CD4-positive, alpha-beta T cell (primary cell): ENCODE measurements around the gene CSTPP1. TPM values are rescaled to one million over a fixed set of nuclear protein-coding genes. Genes with fewer than 3 reads are reported as not detected.

Source experiments
- ATAC-seq: fragments of 200-7000 bp; cut with Tn5 transposase; one replicate; pipeline ENCODE4 v1.10.0; 2022; ENCODE audit warnings: mild to moderate bottlenecking; ENCODE audit not compliant: poor library complexity
- CTCF ChIA-PET: fragments of 350-600 bp; sonication (Branson Sonifier 250); formaldehyde crosslinking; loops from one replicate; lab custom pipeline; 2021; ENCODE audit warnings: antibody characterized with exemption, inconsistent platforms; lab: Charles Lee
- POLR2A ChIA-PET: fragments of 350-600 bp; sonication (Branson Sonifier 250); formaldehyde crosslinking; loops from one replicate; lab custom pipeline; 2021; ENCODE audit warnings: antibody characterized with exemption, inconsistent platforms; lab: Charles Lee
- DNase-seq, 14 experiments: peaks; one replicate each; pipeline ENCODE4 v3.0.0-alpha.2; 2013 to 2020; ENCODE audit warnings: mixed read lengths in 2 of 14
- H3K27ac ChIP-seq, 2 donors: one replicate each; pipeline versions ENCODE4 v1.5.1 to v1.7.0; 2013; ENCODE audit warnings: low read length in 2 of 2, low read depth in 1 of 2, mild to moderate bottlenecking in 1 of 2
- H3K27me3 ChIP-seq, 2 experiments: 1 replicate in 1 of 2; 2 replicates in 1 of 2; pipeline versions ENCODE4 v1.6.1 to v1.7.0; 2013; ENCODE audit warnings: low read length in 2 of 2, control low read depth in 1 of 2, mild to moderate bottlenecking in 1 of 2, moderate library complexity in 1 of 2; ENCODE audit not compliant: insufficient read depth in 2 of 2, control insufficient read depth in 1 of 2
- H3K36me3 ChIP-seq: one replicate; pipeline ENCODE4 v1.6.1; 2013; ENCODE audit warnings: low read length, control low read depth; ENCODE audit not compliant: insufficient read depth
- H3K4me1 ChIP-seq: one replicate; pipeline ENCODE4 v1.6.1; 2013; ENCODE audit warnings: low read length, control low read depth; ENCODE audit not compliant: insufficient read depth
- H3K4me3 ChIP-seq: one replicate; pipeline ENCODE4 v1.5.1; 2013; ENCODE audit warnings: mild to moderate bottlenecking, low read length, moderate library complexity
- H3K9me3 ChIP-seq, 2 experiments: 1 replicate in 1 of 2; 2 replicates in 1 of 2; pipeline versions ENCODE4 v1.6.1 to v1.7.0; 2013; ENCODE audit warnings: low read length in 2 of 2, mild to moderate bottlenecking in 2 of 2, control low read depth in 1 of 2, moderate library complexity in 1 of 2; ENCODE audit not compliant: control insufficient read depth in 1 of 2, insufficient read depth in 1 of 2
- H3K27ac Mint-ChIP-seq: one replicate; pipeline ENCODE4 v1.8.0; 2020; ENCODE audit warnings: mixed read lengths
- H3K27me3 Mint-ChIP-seq: one replicate; pipeline ENCODE4 v1.8.0; 2021; ENCODE audit warnings: mixed read lengths
- H3K36me3 Mint-ChIP-seq: one replicate; pipeline ENCODE4 v1.8.0; 2021; ENCODE audit warnings: low read depth, mixed read lengths
- H3K4me1 Mint-ChIP-seq: one replicate; pipeline ENCODE4 v1.8.0; 2021; ENCODE audit warnings: low read depth, mixed read lengths
- H3K4me3 Mint-ChIP-seq: one replicate; pipeline ENCODE4 v1.8.0; 2020; ENCODE audit warnings: mild to moderate bottlenecking, mixed read lengths
- H3K9me3 Mint-ChIP-seq: one replicate; pipeline ENCODE4 v1.8.0; 2020; ENCODE audit warnings: mixed read lengths
- CTCF ChIP-seq: fragments of 200-600 bp; IDR thresholded peaks from one replicate; pipeline ENCODE4 v1.8.0; 2022; ENCODE audit warnings: antibody characterized with exemption, mild to moderate bottlenecking
- intact Hi-C, 2 experiments: fragments of 100-400 bp; cut with DNase I in 1 of 2; cut with micrococcal nuclease in 1 of 2; formaldehyde crosslinking; loops; one replicate each; pipeline versions ENCODE4 v1.15.1 to v1.9.0; 2023 to 2025; cut with DNase I, micrococcal nuclease
- total RNA-seq, 174 experiments: library from RNA in 2 of 174; stranded (reverse) in 2 of 174; gene quantifications; one replicate each; pipeline ENCODE4 v1.2.3 and lab custom pipeline; 2021 to 2026

Gene CSTPP1
- total RNA-seq, 2 experiments from 2014 or later, result 6.6 to 7.3 TPM

- no peaks in the 10 kb centered on the region for H3K36me3 Mint-ChIP-seq
- Histone ChIP-seq H3K4me3 (no peak overlapping the region), H3K4me1 (no peaks in the 10 kb centered on the region), H3K27ac (no peak overlapping the region), H3K9me3 (no peaks in the 10 kb centered on the region), H3K36me3 (no peaks in the 10 kb centered on the region), H3K27me3 (no peaks in the 10 kb centered on the region)
- intact Hi-C loops, result no loop called here
- no peaks in the 10 kb centered on the region for H3K27me3 Mint-ChIP-seq
- H3K4me3 Mint-ChIP-seq, result no peak overlapping the region
- TF ChIP-seq CTCF, result no peak
- H3K27ac Mint-ChIP-seq, result no peak overlapping the region
- no peak for ATAC-seq
- ChIA-PET POLR2A (no interaction called here), CTCF (no interaction called here)
- no peak for DNase-seq
- no peaks in the 10 kb centered on the region for H3K9me3 Mint-ChIP-seq
- no peaks in the 10 kb centered on the region for H3K4me1 Mint-ChIP-seq
Observed at GRCh38 chr11:47044119-47044518, 107.6 kb downstream of the CSTPP1 start.

DNA sequence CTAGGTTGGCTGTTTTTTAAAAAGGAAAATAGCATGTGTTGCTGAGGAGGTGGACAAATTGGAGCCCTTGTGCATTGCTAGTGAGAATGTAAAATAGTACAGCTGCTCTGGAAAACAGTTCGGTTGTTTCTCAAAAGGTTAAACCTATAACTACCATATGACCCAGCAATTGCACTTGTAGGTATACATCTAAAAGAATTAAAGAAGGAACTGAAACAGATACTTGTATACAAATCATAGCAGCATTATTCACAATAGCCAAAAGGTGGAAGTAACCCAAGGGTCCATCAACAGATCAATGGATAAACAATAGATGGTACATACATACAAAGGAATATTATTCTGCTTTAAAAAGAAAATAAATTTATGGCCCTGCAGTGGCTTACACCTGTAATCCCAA lies 111.4 kb downstream of the CSTPP1 start:
- no peak overlapping the region for H3K27ac Mint-ChIP-seq
- H3K4me3 ChIP-seq, result no peak overlapping the region
- no peak overlapping the region for H3K4me3 Mint-ChIP-seq
- DNase-seq (no peak), ATAC-seq (no peak)
- no peaks in the 10 kb centered on the region for H3K9me3 ChIP-seq
- no peak for TF ChIP-seq CTCF
- CTCF ChIA-PET, result no interaction called here
- peaks cover 16% of the 10 kb centered on the region for H3K36me3 Mint-ChIP-seq
- H3K36me3 ChIP-seq, result no peaks in the 10 kb centered on the region
- no peaks in the 10 kb centered on the region for H3K9me3 Mint-ChIP-seq
- no peaks in the 10 kb centered on the region for H3K27me3 Mint-ChIP-seq
- H3K27ac ChIP-seq, result no peak overlapping the region
- H3K4me1 ChIP-seq, result no peaks in the 10 kb centered on the region
- intact Hi-C loops, result no loop called here
- POLR2A ChIA-PET, result no interaction called here
- H3K4me1 Mint-ChIP-seq, result no peaks in the 10 kb centered on the region
- no peaks in the 10 kb centered on the region for H3K27me3 ChIP-seq

DNA sequence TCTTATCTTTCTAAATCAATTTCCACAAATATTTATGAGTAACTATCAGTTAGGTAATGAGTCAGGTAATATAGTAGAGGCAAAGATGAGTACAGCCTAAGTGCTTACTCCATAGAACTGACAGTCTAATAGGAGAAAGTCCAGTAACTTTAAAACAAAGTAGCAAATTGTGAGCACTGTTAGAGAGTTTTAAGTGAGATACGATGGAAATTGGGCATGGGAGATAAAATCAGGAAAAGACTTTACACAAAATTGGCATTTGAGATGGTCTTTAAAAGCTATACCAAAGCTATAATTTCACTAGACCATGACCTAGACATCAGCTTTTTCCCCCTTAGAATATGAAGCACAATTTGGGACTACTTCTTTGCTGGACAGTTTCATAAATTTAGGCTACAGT lies 113.7 kb downstream of the CSTPP1 start:
- H3K4me3 Mint-ChIP-seq, result no peak overlapping the region
- intact Hi-C loops, result no loop called here
- no peaks in the 10 kb centered on the region for H3K9me3 Mint-ChIP-seq
- Histone ChIP-seq H3K27ac (no peak overlapping the region), H3K4me1 (no peaks in the 10 kb centered on the region), H3K36me3 (no peaks in the 10 kb centered on the region), H3K27me3 (no peaks in the 10 kb centered on the region), H3K9me3 (no peaks in the 10 kb centered on the region), H3K4me3 (no peak overlapping the region)
- H3K27ac Mint-ChIP-seq, result no peak overlapping the region
- no peaks in the 10 kb centered on the region for H3K27me3 Mint-ChIP-seq
- H3K4me1 Mint-ChIP-seq, result no peaks in the 10 kb centered on the region
- ChIA-PET POLR2A (no interaction called here), CTCF (no interaction called here)
- H3K36me3 Mint-ChIP-seq, result peaks cover 25% of the 10 kb centered on the region
- TF ChIP-seq CTCF, result no peak
- no peak for ATAC-seq
- no peak for DNase-seq
